HL-60 (cell line): ENCODE results near the gene PRDM15.

Experiments used
- GABPA ChIP-seq: IDR thresholded peaks from 2 replicates; pipeline ENCODE4 v1.6.1; 2012; ENCODE audit warnings: low read depth
- POLR2AphosphoS5 ChIP-seq: IDR thresholded peaks from 2 replicates; pipeline ENCODE4 v1.6.1; 2012; ENCODE audit warnings: low read depth
- SPI1 ChIP-seq: IDR thresholded peaks from 2 replicates; pipeline ENCODE4 v1.6.1; 2012; ENCODE audit warnings: low read depth, mild to moderate bottlenecking, borderline replicate concordance
- TF ChIP-seq, protein P1 (sequence below): IDR thresholded peaks from one replicate; pipeline ENCODE4 v1.5.1; 2011; ENCODE audit warnings: low read length, control low read depth, inconsistent platforms; ENCODE audit not compliant: insufficient read depth
- TF ChIP-seq, protein P2 (sequence below): IDR thresholded peaks from 2 replicates; pipeline ENCODE4 v1.6.1; 2012; ENCODE audit warnings: low read depth; ENCODE audit not compliant: insufficient replicate concordance

DNA sequence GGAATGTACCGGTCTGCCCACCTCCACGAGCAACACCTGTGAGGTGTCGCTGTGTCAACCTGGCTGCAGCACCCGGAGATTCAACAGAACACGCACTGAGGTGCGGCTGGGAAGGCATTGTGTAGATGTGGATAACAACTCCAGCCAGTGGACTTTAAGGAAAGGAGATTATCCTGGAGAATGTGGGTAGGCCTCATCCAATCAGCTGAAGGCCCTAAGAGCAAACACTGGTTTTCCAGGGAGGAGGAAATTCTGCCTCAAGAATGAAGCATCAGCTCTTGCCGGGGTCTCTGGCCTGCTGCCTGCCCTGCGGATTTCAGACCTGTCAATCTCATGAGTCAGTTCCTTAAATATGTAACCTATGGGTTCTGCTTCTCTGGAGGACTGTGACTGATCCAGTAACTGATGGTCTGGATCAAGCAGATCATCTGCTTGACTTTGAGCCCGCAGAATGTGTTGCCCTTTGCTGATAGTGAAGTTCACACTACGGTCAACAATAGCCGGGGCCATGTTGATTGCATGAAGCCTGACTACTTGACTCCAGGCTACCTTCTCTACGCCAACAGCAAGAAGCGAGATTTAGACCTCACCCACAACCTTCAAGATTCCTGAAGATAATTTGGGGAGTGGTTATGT, 15.9 kb upstream of the PRDM15 start:
- TF ChIP-seq, protein P1, sequence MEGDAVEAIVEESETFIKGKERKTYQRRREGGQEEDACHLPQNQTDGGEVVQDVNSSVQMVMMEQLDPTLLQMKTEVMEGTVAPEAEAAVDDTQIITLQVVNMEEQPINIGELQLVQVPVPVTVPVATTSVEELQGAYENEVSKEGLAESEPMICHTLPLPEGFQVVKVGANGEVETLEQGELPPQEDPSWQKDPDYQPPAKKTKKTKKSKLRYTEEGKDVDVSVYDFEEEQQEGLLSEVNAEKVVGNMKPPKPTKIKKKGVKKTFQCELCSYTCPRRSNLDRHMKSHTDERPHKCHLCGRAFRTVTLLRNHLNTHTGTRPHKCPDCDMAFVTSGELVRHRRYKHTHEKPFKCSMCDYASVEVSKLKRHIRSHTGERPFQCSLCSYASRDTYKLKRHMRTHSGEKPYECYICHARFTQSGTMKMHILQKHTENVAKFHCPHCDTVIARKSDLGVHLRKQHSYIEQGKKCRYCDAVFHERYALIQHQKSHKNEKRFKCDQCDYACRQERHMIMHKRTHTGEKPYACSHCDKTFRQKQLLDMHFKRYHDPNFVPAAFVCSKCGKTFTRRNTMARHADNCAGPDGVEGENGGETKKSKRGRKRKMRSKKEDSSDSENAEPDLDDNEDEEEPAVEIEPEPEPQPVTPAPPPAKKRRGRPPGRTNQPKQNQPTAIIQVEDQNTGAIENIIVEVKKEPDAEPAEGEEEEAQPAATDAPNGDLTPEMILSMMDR: no peak
- TF ChIP-seq SPI1 (no peak), POLR2AphosphoS5 (no peak), GABPA (no peak)
- TF ChIP-seq, protein P2, sequence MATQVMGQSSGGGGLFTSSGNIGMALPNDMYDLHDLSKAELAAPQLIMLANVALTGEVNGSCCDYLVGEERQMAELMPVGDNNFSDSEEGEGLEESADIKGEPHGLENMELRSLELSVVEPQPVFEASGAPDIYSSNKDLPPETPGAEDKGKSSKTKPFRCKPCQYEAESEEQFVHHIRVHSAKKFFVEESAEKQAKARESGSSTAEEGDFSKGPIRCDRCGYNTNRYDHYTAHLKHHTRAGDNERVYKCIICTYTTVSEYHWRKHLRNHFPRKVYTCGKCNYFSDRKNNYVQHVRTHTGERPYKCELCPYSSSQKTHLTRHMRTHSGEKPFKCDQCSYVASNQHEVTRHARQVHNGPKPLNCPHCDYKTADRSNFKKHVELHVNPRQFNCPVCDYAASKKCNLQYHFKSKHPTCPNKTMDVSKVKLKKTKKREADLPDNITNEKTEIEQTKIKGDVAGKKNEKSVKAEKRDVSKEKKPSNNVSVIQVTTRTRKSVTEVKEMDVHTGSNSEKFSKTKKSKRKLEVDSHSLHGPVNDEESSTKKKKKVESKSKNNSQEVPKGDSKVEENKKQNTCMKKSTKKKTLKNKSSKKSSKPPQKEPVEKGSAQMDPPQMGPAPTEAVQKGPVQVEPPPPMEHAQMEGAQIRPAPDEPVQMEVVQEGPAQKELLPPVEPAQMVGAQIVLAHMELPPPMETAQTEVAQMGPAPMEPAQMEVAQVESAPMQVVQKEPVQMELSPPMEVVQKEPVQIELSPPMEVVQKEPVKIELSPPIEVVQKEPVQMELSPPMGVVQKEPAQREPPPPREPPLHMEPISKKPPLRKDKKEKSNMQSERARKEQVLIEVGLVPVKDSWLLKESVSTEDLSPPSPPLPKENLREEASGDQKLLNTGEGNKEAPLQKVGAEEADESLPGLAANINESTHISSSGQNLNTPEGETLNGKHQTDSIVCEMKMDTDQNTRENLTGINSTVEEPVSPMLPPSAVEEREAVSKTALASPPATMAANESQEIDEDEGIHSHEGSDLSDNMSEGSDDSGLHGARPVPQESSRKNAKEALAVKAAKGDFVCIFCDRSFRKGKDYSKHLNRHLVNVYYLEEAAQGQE: no peak
